ENCODE data around the gene NEK3.
"Not testable (repeated sequence)": the region's sequence is repeated elsewhere in the genome, so short reads cannot be mapped to it uniquely, and the experiment has no call there.

The NEK3 gene

GRCh38 chr13:52118095-52118494 lies 41.3 kb downstream of the NEK3 start:
- DNase-seq (ENCODE audit: low read depth): no peak

- no peak for DNase-seq (ENCODE audit: low read depth)
Measured at GRCh38 chr13:52112591-52112990, 46.8 kb downstream of the NEK3 start.

GRCh38 chr13:52109116-52109670 lies 50.2 kb downstream of the NEK3 start:
- DNase-seq (ENCODE audit: low read depth): no peak

- no peak for DNase-seq (ENCODE audit: low read depth)
Measured at GRCh38 chr13:52105841-52106240, 53.6 kb downstream of the NEK3 start.

GRCh38 chr13:52104624-52105023 lies 54.8 kb downstream of the NEK3 start:
- no peak for DNase-seq (ENCODE audit: low read depth)

- no peak for DNase-seq (ENCODE audit: low read depth)
Measured at GRCh38 chr13:52103386-52103785, 56.0 kb downstream of the NEK3 start.

GRCh38 chr13:52102423-52102822 lies 57.0 kb downstream of the NEK3 start:
- not testable (repeated sequence) for DNase-seq (ENCODE audit: low read depth)

- DNase-seq (ENCODE audit: low read depth): no peak
Measured at GRCh38 chr13:52097197-52097596, 62.2 kb downstream of the NEK3 start.

GRCh38 chr13:52096748-52097147 lies 62.6 kb downstream of the NEK3 start:
- no peak for DNase-seq (ENCODE audit: low read depth)

GRCh38 chr13:52096062-52096461 lies 63.3 kb downstream of the NEK3 start:
- no peak for DNase-seq (ENCODE audit: low read depth)

- DNase-seq (ENCODE audit: low read depth): no peak
Measured at GRCh38 chr13:52092087-52092486, 67.3 kb downstream of the NEK3 start.

GRCh38 chr13:52091473-52091872 lies 67.9 kb downstream of the NEK3 start:
- no peak for DNase-seq (ENCODE audit: low read depth)

GRCh38 chr13:52085421-52085820 lies 74.0 kb downstream of the NEK3 start:
- DNase-seq (ENCODE audit: low read depth): no peak

- not testable (repeated sequence) for DNase-seq (ENCODE audit: low read depth)
Measured at GRCh38 chr13:52084981-52085380, 74.4 kb downstream of the NEK3 start.

All from T follicular helper cell (primary cell).